ENCODE results near the gene TAF11L5.

DNA sequence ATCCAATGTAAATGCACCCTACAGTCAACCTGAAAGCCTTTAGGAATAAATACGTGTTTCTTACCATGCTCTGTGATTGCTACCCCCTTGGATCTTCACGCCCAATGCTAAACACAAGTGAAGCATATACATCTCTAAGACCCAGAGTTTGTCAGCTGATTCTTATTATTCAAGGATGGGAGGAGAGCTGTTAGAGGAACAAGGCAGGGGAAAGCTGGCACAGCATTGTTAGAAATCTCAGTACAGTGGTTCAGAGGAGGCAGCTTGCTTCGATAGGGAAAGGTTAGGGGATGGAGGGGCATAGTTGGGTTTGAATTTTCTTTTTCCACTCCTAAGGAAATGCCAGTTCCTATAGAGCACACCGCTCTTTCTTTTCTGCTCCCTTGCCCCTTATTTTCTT, 43.7 kb upstream of the TAF11L5 start:
- TF ChIP-seq, protein P1, sequence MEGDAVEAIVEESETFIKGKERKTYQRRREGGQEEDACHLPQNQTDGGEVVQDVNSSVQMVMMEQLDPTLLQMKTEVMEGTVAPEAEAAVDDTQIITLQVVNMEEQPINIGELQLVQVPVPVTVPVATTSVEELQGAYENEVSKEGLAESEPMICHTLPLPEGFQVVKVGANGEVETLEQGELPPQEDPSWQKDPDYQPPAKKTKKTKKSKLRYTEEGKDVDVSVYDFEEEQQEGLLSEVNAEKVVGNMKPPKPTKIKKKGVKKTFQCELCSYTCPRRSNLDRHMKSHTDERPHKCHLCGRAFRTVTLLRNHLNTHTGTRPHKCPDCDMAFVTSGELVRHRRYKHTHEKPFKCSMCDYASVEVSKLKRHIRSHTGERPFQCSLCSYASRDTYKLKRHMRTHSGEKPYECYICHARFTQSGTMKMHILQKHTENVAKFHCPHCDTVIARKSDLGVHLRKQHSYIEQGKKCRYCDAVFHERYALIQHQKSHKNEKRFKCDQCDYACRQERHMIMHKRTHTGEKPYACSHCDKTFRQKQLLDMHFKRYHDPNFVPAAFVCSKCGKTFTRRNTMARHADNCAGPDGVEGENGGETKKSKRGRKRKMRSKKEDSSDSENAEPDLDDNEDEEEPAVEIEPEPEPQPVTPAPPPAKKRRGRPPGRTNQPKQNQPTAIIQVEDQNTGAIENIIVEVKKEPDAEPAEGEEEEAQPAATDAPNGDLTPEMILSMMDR (IDR thresholded peaks at IDR 0.05; ENCODE audit: low read length), result no peak
- TF ChIP-seq EZH2 (optimal IDR thresholded peaks at IDR 0.05; ENCODE audit: low read depth, low read length) (no peak), EZH2phosphoT487 (IDR thresholded peaks at IDR 0.05; ENCODE audit: low read length) (no peak)

Measured in MM.1S (cell line).